H7 (cell line): ENCODE measurements around the gene NAV1. TPM values are rescaled to one million over a fixed set of nuclear protein-coding genes. Genes with fewer than 3 reads are reported as not detected.

ENCODE experiments used
- DNase-seq: peaks from one replicate; pipeline ENCODE4 v3.0.0; 2012
- H3K27me3 ChIP-seq: 2 replicates; pipeline ENCODE4 v1.6.0; 2011; ENCODE audit warnings: mild to moderate bottlenecking, low read length; ENCODE audit not compliant: control insufficient read depth, insufficient read depth
- H3K36me3 ChIP-seq: replicated peaks from 2 replicates; pipeline ENCODE4 v1.5.1; 2011; ENCODE audit warnings: low read length; ENCODE audit not compliant: control insufficient read depth, insufficient read depth
- H3K4me3 ChIP-seq: 2 replicates; pipeline ENCODE4 v1.5.1; 2011; ENCODE audit warnings: low read depth, mild to moderate bottlenecking, control low read depth, low read length, moderate library complexity; ENCODE audit not compliant: insufficient read depth
- total RNA-seq: library from RNA; depleted of rRNA; stranded (reverse); fragments of >200 nt; shearing (Covaris generic); gene quantifications from 2 replicates; pipeline ENCODE4 v1.2.3, GENCODE V29; 2014; rRNA removed

Gene NAV1
- total RNA-seq, 1 experiment from 2014 or later, result 13.2 TPM

DNA sequence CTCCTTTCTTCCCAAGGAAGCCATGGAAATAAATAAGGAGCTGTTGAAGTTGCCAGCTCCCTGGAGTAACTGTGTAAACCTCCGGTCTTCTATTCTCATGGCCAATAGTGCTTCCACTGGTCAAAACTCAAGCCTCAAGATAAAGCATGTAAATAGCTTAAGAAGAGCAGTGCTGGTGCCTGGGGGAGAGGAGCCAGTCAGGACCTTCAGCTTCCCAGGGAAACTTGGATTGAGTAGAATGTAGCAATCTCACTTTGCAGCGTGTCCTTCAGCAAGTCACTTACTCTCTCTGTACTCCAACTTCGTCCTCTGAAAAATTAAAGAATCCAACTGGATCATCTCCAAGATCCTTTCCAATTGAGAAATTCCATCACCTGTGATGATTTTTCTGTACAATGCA lies 44.7 kb downstream of the NAV1 start:
- Histone ChIP-seq H3K27me3 (no peaks in the 10 kb centered on the region; the same call in 1 of the 2 replicates), H3K36me3 (no peaks in the 10 kb centered on the region), H3K4me3 (no peak overlapping the region)
- no peak for DNase-seq

DNA sequence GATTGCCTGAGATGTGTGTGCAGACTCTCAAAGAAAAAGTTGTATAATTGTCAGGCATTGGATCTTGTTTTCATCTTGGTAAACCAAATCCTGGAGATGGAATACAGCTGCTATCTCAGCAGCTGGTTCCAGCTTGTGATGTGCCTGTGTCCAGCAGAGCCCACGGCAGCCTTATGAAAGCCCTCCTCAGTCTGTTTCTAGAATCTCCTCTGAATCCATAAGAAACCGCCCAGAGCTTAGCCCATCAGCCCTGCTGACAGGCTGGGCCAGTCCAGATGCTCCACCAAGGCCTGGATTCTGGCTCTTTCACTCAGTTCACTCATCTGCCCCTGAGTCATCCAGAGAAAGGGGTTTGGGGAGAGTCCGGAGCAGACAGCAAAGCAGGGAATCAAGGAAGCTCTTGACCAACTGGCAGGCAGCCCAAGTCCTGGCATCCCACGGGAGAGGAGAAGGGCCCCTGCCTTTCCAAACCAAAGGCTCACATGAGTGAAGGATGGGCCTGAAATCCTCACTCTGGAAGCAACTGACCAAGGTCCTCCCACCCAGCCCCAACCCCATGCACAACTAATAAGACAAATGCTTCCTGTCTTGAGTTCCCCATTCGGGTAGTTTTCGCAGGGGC lies 45.7 kb downstream of the NAV1 start:
- DNase-seq, result no peak
- H3K4me3 ChIP-seq, result no peak overlapping the region
- no peaks in the 10 kb centered on the region; the same call in 1 of the 2 replicates for H3K27me3 ChIP-seq
- no peaks in the 10 kb centered on the region for H3K36me3 ChIP-seq

DNA sequence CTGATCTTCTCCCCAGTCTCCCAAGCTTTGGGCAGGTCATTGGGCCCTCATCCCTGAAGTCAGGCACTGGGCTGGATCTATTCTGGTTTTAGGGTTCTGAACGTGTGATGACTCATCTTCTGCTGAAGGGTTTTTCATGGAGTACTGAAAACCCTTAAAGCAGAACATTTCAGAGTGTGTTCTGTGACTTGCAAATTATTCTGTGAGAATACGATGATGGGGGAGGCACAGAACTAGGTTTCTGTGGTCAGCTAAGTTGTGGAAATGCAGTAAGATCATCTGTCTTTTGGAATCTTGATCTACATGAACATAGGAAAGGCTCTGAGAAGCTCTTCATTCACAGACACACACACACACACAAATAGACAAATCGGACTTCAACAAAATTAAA lies 46.2 kb downstream of the NAV1 start:
- Histone ChIP-seq H3K4me3 (no peak overlapping the region), H3K36me3 (no peaks in the 10 kb centered on the region), H3K27me3 (no peaks in the 10 kb centered on the region; the same call in 1 of the 2 replicates)
- no peak for DNase-seq

DNA sequence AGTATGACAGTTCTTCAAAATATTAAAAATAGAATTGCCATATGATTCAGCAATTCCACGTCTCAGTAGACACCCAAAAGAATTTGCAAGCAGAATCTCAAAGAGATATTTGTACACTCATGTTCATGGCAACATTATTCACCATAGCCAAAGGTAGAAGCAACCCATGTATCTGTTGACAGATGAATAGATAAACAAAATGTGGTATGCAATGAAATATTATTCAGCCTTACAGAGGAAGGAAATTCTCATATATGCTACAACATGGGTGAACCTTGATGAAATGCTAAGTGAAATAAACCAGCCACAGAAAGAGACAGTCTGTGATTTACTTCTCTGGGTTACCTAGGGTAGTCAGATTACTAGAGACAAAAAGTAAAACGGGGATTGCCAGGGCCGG lies 47.0 kb downstream of the NAV1 start:
- Histone ChIP-seq H3K4me3 (no peak overlapping the region), H3K36me3 (no peaks in the 10 kb centered on the region), H3K27me3 (no peaks in the 10 kb centered on the region; the same call in 1 of the 2 replicates)
- no peak for DNase-seq

DNA sequence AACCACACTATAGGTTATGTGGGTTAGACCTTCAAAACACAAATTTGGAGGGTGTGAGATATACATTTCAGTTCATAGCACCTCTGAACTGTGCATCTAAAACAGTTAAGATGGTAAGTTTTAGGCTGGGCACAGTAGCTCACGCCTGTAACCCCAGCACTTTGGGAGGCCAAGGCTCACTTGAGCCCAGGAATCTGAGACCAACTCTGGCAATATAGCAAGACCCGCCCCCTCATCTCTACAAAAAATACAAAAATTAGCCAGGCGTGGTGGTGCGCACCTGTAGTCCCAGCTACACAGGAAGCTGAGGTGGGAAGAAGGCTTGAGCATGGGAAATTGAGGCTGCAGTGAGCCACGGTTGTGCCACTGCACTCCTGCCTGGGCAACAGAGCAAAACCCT lies 47.9 kb downstream of the NAV1 start:
- no peaks in the 10 kb centered on the region; the same call in 1 of the 2 replicates for H3K27me3 ChIP-seq
- DNase-seq, result no peak
- no peaks in the 10 kb centered on the region for H3K36me3 ChIP-seq
- no peak overlapping the region for H3K4me3 ChIP-seq

DNA sequence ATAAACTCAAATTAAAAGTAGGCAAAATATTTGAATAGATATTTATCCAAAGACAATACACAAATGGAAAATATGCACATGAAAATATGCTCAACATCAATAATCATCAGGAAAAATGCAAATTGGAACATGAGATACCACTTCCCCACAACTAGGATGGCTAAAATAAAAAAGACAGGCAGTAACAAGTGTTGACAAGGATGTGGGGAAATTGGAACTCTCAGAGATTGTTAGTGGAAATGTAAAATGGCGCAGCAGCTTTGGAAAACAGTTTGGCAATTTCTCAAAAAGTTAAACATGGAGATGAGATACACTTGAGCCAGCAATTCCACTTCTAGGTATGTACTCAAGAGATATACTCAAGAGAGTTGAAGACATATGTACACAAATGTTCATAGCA lies 48.8 kb downstream of the NAV1 start:
- Histone ChIP-seq H3K27me3 (no peaks in the 10 kb centered on the region; the same call in 1 of the 2 replicates), H3K4me3 (no peak overlapping the region), H3K36me3 (no peaks in the 10 kb centered on the region)
- no peak for DNase-seq

Other genes starting within 250 kb of the NAV1 start
- gene TNNT2, start 161.4 kb upstream of the NAV1 start, total RNA-seq, result 0.17 TPM in 1 of 2 replicates, not detected in the other
- gene LAD1, start 139.8 kb upstream of the NAV1 start, total RNA-seq, result 4.3 and 4.5 TPM in 2 replicates
- 0.18 and 1.2 TPM in 2 replicates for gene TNNI1, start 117.4 kb upstream of the NAV1 start, total RNA-seq
- gene PHLDA3, start 69.9 kb upstream of the NAV1 start, total RNA-seq, result 3.4 and 4.1 TPM in 2 replicates
- gene CSRP1, start 32.0 kb upstream of the NAV1 start, total RNA-seq, result 0.73 and 0.74 TPM in 2 replicates